ENCODE data around the gene FBXL19.
A peak's percentile ranks its signal among the peaks of the same experiment; 100 is the strongest.

The FBXL19 gene

DNA sequence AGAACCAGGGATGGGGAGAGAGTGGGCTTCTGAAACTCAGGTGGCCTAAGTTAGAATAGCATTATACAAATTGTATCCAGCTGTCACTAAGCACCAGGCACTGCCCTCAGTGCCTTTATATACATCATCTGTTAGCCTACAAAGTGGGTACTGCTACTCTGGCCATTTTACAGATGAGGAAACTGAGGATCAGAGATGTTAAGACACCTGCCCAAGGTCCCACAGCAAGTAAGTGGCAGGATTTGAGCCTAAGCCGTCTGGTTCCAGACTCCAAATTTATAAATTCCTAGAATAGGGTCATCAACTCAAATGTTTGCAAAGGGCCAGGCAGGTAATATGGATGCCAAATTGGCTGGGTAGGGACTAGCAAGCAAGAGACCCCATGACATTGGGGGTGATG is 27.8 kb downstream of the FBXL19 start:
- FAIRE-seq (no peak), DNase-seq (ENCODE audit: insufficient read length, low spot score) (no peak)
- TF ChIP-seq POLR2A (IDR thresholded peaks at IDR 0.05; ENCODE audit: low read depth, low read length), result no peak

GRCh38 chr16:30951750-30952149 is 28.4 kb downstream of the FBXL19 start:
- no peak for DNase-seq (ENCODE audit: insufficient read length, low spot score)
- TF ChIP-seq POLR2A (IDR thresholded peaks at IDR 0.05; ENCODE audit: low read depth, low read length), result no peak
- FAIRE-seq, result no peak

- no peak for TF ChIP-seq POLR2A (IDR thresholded peaks at IDR 0.05; ENCODE audit: low read depth, low read length)
- no peak for FAIRE-seq
- DNase-seq (ENCODE audit: insufficient read length, low spot score), result no peak
Measured at GRCh38 chr16:30953111-30953510, 29.7 kb downstream of the FBXL19 start.

DNA sequence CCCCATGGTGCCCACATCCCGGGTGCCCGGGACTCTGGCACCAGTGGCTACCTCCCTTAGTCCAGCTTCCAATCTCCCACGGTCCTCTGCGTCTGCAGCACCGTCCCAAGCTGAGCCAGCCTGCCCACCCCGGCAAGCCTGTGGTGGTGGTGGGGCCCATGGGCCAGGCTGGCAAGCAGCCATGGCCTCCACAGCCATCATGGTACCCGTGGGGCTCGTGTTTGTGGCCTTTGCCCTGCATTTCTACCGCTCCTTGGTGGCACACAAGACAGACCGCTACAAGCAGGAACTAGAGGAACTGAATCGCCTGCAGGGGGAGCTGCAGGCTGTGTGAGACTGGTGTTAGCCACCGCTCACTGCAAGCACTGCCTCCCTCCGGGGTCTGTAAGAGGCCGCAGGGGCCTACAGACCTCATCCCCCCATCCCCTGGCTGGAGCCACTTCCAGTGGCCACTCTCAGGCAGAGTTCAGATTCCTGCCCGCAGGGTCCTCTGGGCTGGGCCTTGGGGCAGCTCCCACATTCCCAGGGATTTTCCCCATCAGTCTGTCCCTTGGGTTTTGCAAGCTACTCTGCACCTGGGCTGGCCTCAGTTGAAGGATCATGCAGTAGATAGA is 30.2 kb downstream of the FBXL19 start:
- no peak for FAIRE-seq
- DNase-seq (ENCODE audit: insufficient read length, low spot score), result no peak
- TF ChIP-seq POLR2A (IDR thresholded peaks at IDR 0.05; ENCODE audit: low read depth, low read length), result no peak

GRCh38 chr16:30954993-30955392 is 31.6 kb downstream of the FBXL19 start:
- TF ChIP-seq POLR2A (IDR thresholded peaks at IDR 0.05; ENCODE audit: low read depth, low read length), result no peak
- no peak for DNase-seq (ENCODE audit: insufficient read length, low spot score)
- no peak for FAIRE-seq

- DNase-seq (ENCODE audit: insufficient read length, low spot score) (peak; percentile 91), FAIRE-seq (peak; percentile 36)
- TF ChIP-seq POLR2A (IDR thresholded peaks at IDR 0.05; ENCODE audit: low read depth, low read length), result peak; percentile 18; the same call in 1 of the 2 replicates
Measured at GRCh38 chr16:30956601-30957455, 33.5 kb downstream of the FBXL19 start.

- TF ChIP-seq POLR2A (IDR thresholded peaks at IDR 0.05; ENCODE audit: low read depth, low read length), result peak; percentile 50
- FAIRE-seq, result no peak
- DNase-seq (ENCODE audit: insufficient read length, low spot score), result peak; percentile 91
Measured at GRCh38 chr16:30957456-30958174, 34.2 kb downstream of the FBXL19 start, which contains the start of gene SETD1A. Gene SETD1A (plus strand): TSS chr16:30957754. CDS start chr16:30958732, 978 bp downstream.

- TF ChIP-seq POLR2A (IDR thresholded peaks at IDR 0.05; ENCODE audit: low read depth, low read length), result no peak
- peak; percentile 78 for DNase-seq (ENCODE audit: insufficient read length, low spot score)
- no peak for FAIRE-seq
Measured at GRCh38 chr16:30958175-30959079, 35.1 kb downstream of the FBXL19 start.

- DNase-seq (ENCODE audit: insufficient read length, low spot score), result no peak
- no peak for TF ChIP-seq POLR2A (IDR thresholded peaks at IDR 0.05; ENCODE audit: low read depth, low read length)
- no peak for FAIRE-seq
Measured at GRCh38 chr16:30961384-30961783, 38.0 kb downstream of the FBXL19 start.

- FAIRE-seq (no peak), DNase-seq (ENCODE audit: insufficient read length, low spot score) (no peak)
- no peak for TF ChIP-seq POLR2A (IDR thresholded peaks at IDR 0.05; ENCODE audit: low read depth, low read length)
Measured at GRCh38 chr16:30963925-30964511, 40.6 kb downstream of the FBXL19 start.

DNA sequence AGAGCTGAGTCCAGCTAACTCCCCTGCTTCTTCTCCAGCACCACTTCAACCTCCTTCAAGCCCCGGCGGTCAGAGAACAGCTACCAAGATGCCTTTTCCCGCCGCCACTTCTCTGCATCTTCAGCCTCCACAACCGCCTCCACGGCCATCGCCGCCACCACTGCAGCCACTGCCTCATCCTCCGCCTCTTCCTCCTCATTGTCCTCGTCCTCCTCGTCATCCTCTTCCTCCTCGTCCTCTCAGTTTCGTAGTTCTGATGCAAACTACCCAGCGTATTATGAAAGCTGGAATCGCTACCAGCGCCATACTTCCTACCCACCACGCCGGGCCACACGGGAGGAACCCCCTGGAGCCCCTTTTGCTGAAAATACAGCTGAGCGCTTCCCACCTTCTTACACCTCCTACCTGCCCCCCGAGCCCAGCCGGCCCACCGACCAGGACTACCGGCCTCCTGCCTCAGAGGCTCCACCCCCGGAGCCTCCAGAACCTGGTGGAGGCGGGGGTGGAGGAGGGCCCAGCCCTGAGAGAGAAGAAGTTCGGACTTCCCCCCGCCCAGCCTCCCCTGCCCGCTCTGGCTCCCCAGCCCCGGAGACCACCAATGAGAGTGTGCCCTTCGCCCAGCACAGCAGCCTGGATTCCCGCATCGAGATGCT is 41.3 kb downstream of the FBXL19 start:
- FAIRE-seq (no peak), DNase-seq (ENCODE audit: insufficient read length, low spot score) (no peak)
- no peak for TF ChIP-seq POLR2A (IDR thresholded peaks at IDR 0.05; ENCODE audit: low read depth, low read length)

- FAIRE-seq (no peak), DNase-seq (ENCODE audit: insufficient read length, low spot score) (no peak)
- no peak for TF ChIP-seq POLR2A (IDR thresholded peaks at IDR 0.05; ENCODE audit: low read depth, low read length)
Measured at GRCh38 chr16:30965436-30965835, 42.1 kb downstream of the FBXL19 start.

Data from H54 (cell line).